Stimulated activated CD4-positive, alpha-beta T cell treated with anti-CD3 and anti-CD28 coated beads, TNF-alpha, amount 100 ng/mL, for 4 hours (primary cell): ENCODE measurements around the gene MIXL1.
"Not testable (repeated sequence)": the region's sequence is repeated elsewhere in the genome, so short reads cannot be mapped to it uniquely, and the experiment has no call there.

Experiments
- DNase-seq, 3 experiments: peaks; one replicate each; pipeline ENCODE4 v3.0.0-alpha.2; 2020; ENCODE audit warnings: low read depth in 3 of 3

MIXL1 gene

GRCh38 chr1:226215239-226215638, 8.2 kb upstream of the MIXL1 start:
- no peak for DNase-seq

- no peak for DNase-seq
Measured at GRCh38 chr1:226216056-226216455, 7.4 kb upstream of the MIXL1 start.

GRCh38 chr1:226217273-226217672, 6.2 kb upstream of the MIXL1 start:
- no peak for DNase-seq

DNA sequence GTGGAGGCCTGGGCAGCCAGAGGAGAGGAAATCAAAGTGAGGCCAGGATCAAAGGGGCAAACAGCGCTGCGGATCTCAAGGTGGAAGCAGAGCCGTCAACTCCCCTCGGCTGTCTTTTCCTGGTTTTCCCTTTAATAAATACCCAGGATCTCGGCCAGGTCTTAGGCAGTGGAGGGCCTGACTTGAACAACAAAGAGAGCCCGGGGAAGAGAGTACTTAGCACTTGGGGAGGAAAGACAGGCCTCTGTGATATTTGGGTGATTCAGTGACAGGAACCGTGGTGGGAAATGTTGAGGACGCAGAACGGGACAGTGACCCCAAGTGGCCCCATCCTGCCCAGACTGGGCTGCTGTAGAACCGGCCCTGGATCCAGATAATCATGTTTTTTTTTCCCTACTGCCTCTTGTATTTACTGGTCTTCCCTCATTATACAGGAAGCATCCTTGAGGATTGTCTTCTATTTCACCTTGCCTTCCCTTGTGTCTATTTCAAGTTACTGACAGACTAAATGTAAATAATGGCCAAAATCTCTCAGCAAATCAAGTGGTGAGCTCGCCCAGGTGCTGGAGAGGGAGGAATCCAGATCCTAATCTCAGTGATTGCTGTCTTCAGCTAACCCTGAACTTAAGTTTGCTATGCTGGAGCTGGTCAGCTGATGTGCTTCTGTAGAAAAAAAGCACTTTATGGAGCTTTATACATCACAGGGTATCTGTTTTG, 2.8 kb upstream of the MIXL1 start:
- no peak for DNase-seq

DNA sequence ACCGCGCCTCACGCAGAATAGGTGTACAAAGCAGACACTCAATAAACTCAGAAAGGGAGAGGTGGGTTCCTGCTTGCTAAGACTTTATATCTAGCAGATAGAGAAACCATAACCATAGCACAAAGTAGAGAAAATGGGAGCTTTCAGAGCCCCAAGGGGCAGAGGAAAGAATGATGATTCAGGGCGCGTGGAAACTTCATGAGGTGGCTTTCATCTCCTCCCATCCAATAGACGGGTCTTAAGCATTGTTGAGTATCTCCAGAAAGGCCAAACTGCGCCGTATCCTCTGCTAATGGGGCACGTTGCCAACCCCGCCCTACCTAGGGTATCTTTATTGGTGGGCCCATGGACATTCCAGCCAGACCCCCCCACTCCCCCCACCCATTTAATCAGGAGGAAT, 778 bp upstream of the MIXL1 start:
- no peak for DNase-seq

DNA sequence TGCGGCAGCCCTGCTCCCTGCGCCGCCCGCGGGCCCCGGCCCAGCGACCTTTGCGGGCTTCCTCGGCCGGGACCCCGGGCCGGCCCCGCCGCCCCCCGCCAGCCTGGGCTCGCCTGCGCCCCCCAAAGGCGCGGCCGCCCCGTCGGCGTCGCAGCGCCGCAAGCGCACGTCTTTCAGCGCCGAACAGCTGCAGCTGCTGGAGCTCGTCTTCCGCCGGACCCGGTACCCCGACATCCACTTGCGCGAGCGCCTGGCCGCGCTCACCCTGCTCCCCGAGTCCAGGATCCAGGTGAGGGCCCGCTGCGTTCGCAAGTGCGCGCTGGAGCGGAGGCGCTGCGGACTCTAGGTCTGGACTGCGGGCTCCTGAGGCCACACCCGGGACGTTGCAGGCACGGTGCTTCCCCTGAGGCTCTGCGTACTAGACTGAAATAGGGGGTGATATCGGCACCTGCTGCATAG, 351 bp downstream of the MIXL1 start:
- DNase-seq, result no peak

DNA sequence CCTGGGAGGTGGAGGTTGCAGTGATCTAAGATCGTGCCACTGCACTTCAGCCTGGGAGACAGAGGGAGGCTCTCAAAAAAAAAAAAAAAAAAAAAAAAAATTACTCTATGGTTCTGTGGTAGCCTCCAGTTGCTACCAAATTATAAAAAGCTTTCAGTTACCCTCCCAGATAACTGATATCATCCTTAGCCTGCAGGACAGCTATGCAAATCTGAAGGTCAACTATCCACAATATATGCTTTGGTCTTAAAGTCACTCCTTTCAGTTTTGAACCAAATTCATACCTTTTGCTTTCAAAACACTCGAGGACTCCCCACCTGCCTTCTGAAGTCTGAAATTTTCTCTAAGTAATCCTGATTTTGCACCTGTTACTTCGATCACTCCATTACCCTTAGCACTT, 3.1 kb downstream of the MIXL1 start:
- no peak for DNase-seq

DNA sequence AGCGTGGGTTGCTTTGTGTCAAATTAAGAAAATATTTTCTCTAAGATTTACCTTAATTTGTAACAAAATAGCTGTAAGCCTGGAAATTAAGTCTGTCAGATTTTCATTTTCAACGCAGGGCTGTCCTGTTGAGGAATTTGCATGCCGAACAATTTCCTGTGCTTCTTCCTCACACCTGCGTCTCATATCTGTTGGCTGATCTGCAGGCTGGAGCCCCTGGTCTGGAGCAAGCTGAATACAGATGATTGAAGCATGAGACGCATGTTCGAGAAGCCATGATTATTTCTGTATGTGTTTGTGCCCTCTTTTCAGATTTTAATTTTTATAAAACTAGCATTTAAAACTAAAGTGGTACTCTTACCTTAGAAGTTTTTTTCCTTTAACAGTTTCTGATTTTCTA, 9.8 kb downstream of the MIXL1 start:
- no peak for DNase-seq

DNA sequence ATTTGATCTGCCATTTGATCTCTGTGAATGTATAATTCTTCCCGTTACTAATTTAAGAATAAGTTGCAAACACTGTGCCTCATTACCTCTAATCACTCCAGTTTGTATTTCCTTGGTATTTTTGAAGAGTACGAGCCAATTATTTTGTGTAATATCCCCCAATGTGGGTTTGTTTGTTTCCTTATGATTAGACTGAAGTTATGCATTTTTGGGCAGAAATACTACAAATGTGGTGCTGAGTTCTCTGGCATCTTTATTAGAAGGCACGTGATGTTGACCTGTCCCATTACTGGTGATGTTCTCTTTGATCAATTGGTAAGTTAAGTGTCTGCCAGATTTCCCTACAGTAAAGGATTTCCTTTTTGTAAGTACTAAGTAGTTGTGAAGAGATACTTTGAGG, 10.3 kb downstream of the MIXL1 start:
- no peak for DNase-seq

DNA sequence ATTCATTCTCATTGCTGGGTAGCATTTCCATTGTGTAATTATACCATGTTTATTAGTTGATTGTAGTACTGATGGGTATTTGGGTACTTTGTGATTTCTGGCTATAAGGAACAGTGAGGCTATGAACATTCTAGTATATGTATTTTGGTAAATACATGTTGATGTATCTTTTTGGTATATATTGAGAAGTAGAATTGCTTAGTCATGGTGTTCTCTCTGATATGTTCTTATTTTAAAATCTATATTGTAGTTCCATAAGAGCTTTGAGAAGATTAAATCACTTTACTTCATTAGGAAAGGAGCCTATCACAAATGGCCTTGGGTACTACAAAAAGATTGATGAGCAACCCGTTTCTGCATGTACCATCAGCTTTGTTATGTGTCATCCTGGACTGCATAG, 13.4 kb downstream of the MIXL1 start:
- no peak for DNase-seq

DNA sequence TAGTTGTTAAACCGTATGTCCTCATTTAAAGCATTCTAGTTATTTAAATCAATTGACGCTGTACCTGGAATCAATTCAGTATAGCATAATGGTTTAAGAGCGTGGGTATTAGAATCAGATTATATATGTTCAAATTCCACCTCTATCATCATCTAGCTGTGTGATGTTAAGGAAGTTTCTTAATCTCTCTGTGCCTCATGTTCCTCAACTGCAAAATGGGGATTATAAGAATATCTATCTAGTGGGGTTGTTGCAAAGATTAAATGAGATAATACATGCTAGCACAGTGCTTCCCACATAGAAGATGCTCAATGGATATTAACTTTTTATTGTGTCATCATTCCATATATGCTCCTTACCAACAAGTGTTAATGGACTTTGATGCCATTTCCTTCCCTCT, 16.0 kb downstream of the MIXL1 start:
- DNase-seq, result no peak

- DNase-seq, result no peak
Measured at GRCh38 chr1:226248091-226248490, 24.6 kb downstream of the MIXL1 start.

DNA sequence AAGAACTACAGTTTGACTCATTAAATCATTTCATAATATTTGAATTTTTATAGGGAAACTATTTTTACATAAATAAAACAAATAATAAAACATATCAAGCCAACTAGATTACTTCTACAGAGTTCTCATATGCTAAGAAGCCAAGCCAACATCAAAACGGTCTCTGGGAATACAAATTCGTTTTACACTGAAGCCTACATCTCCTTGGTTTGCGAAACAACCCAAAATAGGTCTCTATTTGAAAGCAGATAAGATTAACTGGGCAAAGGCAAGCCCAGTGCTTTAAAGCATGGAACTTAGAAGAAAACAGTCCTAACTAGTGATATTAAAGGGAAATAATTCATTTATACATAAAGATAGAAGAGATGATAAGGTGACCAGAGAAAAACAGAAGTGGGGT, 25.3 kb downstream of the MIXL1 start:
- no peak for DNase-seq

GRCh38 chr1:226250511-226250910, 27.0 kb downstream of the MIXL1 start:
- DNase-seq, result no peak

DNA sequence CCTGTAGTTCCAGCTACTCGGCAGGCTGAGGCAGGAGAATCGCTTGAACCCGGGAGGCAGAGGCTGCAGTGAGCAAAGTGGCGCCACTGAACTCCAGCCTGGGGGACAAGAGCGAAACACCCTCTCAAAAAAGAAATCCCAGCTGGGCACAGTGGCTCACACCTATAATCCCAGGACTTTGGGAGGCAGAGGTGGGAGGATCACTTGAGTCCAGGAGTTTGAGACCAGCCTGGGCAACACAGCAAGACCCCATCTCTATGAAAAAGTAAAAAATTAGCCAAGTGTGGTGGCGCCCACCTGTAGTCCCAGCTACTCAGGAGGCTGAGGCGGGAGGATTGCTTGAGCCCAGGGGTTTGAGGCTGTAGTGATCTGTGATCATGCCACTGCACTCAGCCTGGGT, 29.4 kb downstream of the MIXL1 start:
- DNase-seq, result not testable (repeated sequence)

DNA sequence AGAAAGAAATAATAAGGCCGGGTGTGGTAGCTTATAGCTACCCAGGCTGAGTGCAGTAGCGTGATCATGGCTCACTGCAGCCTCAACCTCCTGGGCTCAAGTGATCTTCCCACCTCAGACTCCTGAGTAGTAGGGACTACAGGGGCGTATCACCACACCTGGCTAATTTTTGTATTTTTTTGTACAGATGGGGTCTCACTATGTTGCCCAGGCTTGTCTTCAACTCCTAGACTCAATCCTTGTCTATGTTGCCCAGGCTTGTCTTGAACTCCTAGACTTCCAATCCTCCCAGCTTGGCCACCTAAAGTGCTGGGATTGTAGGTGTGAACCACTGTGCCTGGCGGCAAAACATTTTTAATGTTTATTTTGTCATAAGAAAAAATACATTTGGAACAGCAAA, 30.5 kb downstream of the MIXL1 start:
- DNase-seq, result no peak

GRCh38 chr1:226255380-226255779, 31.9 kb downstream of the MIXL1 start:
- DNase-seq, result no peak

DNA sequence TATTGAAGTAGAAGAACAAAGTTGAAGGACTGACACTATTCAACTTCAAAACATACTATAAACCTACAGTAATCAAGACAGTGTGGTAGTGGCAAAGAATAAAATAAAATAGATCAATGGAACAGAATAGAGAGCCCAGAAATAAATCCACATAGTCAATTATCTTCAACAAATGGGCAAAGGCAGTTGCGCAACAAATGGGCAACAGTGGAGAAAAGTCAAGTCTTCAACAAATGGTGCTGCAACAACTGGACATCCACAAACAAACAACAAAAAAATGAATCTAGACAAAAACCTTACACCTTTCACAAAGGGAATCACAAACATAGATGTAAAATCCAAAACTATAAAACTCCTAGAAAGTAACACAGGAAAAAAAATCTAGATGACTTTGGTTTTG, 38.4 kb downstream of the MIXL1 start:
- no peak for DNase-seq

GRCh38 chr1:226268421-226269124, 45.1 kb downstream of the MIXL1 start:
- DNase-seq, result no peak

- not testable (repeated sequence) for DNase-seq
Measured at GRCh38 chr1:226272233-226272902, 48.9 kb downstream of the MIXL1 start.

GRCh38 chr1:226274138-226274537, 50.7 kb downstream of the MIXL1 start:
- DNase-seq, result no peak

DNA sequence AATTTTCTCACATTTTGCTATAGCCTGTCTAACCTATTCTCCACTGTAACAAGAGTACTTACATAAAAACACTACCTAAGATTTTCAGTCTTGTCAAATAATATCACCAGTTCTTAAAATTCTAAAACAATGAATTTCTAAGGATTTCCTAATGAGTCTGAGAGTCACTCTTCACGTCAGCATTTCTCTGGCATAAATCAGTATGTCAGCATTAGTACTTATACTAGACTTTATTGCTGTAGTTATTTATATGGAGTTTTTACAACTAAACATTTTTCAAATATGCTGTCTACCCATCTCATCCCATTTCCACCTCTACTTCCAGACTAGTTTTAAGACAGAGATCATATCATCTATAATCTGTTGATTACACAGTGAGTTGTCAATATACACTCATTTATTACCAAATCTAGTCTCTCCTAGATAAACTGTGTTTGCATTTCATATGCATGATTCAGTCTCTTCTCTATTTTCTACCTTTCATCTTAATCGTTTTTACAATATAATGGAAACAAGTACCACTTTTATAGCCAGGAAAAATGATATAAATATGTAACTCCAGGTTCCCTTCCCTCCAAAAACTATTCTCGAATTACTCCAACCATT, 52.7 kb downstream of the MIXL1 start:
- DNase-seq, result no peak
